Brain microvascular endothelial cell (primary cell): Measurements from ENCODE around the gene SLC36A1.

Experiments used
- DNase-seq: peaks from one replicate; pipeline ENCODE4 v3.0.0-alpha.2; 2020
- H3K27ac ChIP-seq: fragments of 250-450 bp; sonication (Bioruptor Pico); 2 replicates; pipeline ENCODE4 v1.5.1; 2020; ENCODE audit warnings: mild to moderate bottlenecking, moderate library complexity
- H3K27me3 ChIP-seq: fragments of 250-450 bp; sonication (Bioruptor Pico); replicated peaks from 2 replicates; pipeline ENCODE4 v1.5.1; 2020; ENCODE audit warnings: mild to moderate bottlenecking
- H3K36me3 ChIP-seq: fragments of 250-450 bp; sonication (Bioruptor Pico); replicated peaks from 2 replicates; pipeline ENCODE4 v1.5.1; 2020; ENCODE audit warnings: mild to moderate bottlenecking
- H3K4me3 ChIP-seq: 2 replicates; pipeline ENCODE4 v1.5.1; 2011; ENCODE audit warnings: low read depth, mild to moderate bottlenecking, control low read depth, low read length, moderate library complexity
- CTCF ChIP-seq: IDR thresholded peaks from 2 replicates; pipeline ENCODE4 v1.5.1; 2011; ENCODE audit warnings: low read depth, mild to moderate bottlenecking, moderate library complexity, low read length, control low read depth, inconsistent platforms; ENCODE audit errors: missing control alignments
- in situ Hi-C: cut with HindIII; loops from 2 replicates; pipeline ENCODE4 v1.10.0; 2017; ENCODE audit warnings: low sequenced_read_pairs, low pct_ligation_motif_present

SLC36A1 gene

GRCh38 chr5:151464101-151464500 is 16.7 kb downstream of the SLC36A1 start:
- no peak for TF ChIP-seq CTCF
- Histone ChIP-seq H3K4me3 (no peak overlapping the region), H3K27me3 (no peaks in the 10 kb centered on the region), H3K27ac (no peak overlapping the region), H3K36me3 (peaks cover 26% of the 10 kb centered on the region)
- in situ Hi-C loops: no loop called here
- DNase-seq: no peak

GRCh38 chr5:151465476-151465875 is 18.1 kb downstream of the SLC36A1 start:
- no peak for DNase-seq
- Histone ChIP-seq H3K27me3 (no peaks in the 10 kb centered on the region), H3K4me3 (no peak overlapping the region), H3K27ac (no peak overlapping the region), H3K36me3 (peaks cover 26% of the 10 kb centered on the region)
- TF ChIP-seq CTCF: no peak
- in situ Hi-C loops: no loop called here

GRCh38 chr5:151467576-151467975 is 20.2 kb downstream of the SLC36A1 start:
- in situ Hi-C loops: no loop called here
- Histone ChIP-seq H3K27me3 (no peaks in the 10 kb centered on the region), H3K4me3 (no peak overlapping the region), H3K36me3 (peaks cover 26% of the 10 kb centered on the region), H3K27ac (no peak overlapping the region)
- no peak for DNase-seq
- no peak for TF ChIP-seq CTCF

GRCh38 chr5:151469386-151469785 is 22.0 kb downstream of the SLC36A1 start:
- H3K4me3 ChIP-seq: no peak overlapping the region
- no peaks in the 10 kb centered on the region for H3K27me3 ChIP-seq
- TF ChIP-seq CTCF: no peak
- no peak overlapping the region for H3K27ac ChIP-seq
- DNase-seq: no peak
- in situ Hi-C loops: no loop called here
- H3K36me3 ChIP-seq: peaks cover 23% of the 10 kb centered on the region

- in situ Hi-C loops: no loop called here
- no peak for TF ChIP-seq CTCF
- H3K36me3 ChIP-seq: peaks cover 18% of the 10 kb centered on the region
Measured at GRCh38 chr5:151469992-151470391, 22.6 kb downstream of the SLC36A1 start.

GRCh38 chr5:151470439-151470838 is 23.0 kb downstream of the SLC36A1 start:
- peaks cover 14% of the 10 kb centered on the region for H3K36me3 ChIP-seq

More at GRCh38 chr5:151469992-151470391, 22.6 kb downstream of the SLC36A1 start:
- Histone ChIP-seq H3K4me3 (no peak overlapping the region), H3K27ac (no peak overlapping the region), H3K27me3 (no peaks in the 10 kb centered on the region)
- no peak for DNase-seq

More at GRCh38 chr5:151470439-151470838, 23.0 kb downstream of the SLC36A1 start:
- H3K27ac ChIP-seq: no peak overlapping the region
- in situ Hi-C loops: no loop called here
- H3K27me3 ChIP-seq: no peaks in the 10 kb centered on the region
- TF ChIP-seq CTCF: no peak
- no peak for DNase-seq
- H3K4me3 ChIP-seq: no peak overlapping the region
